Mesothelial cell of epicardium (in vitro differentiated cells): ENCODE measurements around the gene DIP2C. TPM values are rescaled to one million over a fixed set of nuclear protein-coding genes. Genes with fewer than 3 reads are reported as not detected.
A peak's percentile ranks its signal among the peaks of the same experiment; 100 is the strongest.

Experiments
- DNase-seq, 2 experiments: peaks; one replicate each; pipeline ENCODE4 v3.0.0; 2021; ENCODE audit warnings: low spot score in 2 of 2; ENCODE audit not compliant: unreplicated experiment in 2 of 2
- H3K27ac Mint-ChIP-seq: 2 replicates; pipeline ENCODE4 v1.8.0; 2021; ENCODE audit warnings: mixed read lengths
- H3K27me3 Mint-ChIP-seq: 2 replicates; pipeline ENCODE4 v1.8.0; 2021; ENCODE audit warnings: low read depth, mixed read lengths
- H3K36me3 Mint-ChIP-seq: 2 replicates; pipeline ENCODE4 v1.8.0; 2021; ENCODE audit warnings: mixed read lengths
- H3K4me1 Mint-ChIP-seq: 2 replicates; pipeline ENCODE4 v1.8.0; 2021; ENCODE audit warnings: mixed read lengths
- H3K4me3 Mint-ChIP-seq: 2 replicates; pipeline ENCODE4 v1.8.0; 2021; ENCODE audit warnings: mild to moderate bottlenecking, moderate library complexity, mixed read lengths
- H3K9me3 Mint-ChIP-seq: 2 replicates; pipeline ENCODE4 v1.8.0; 2021; ENCODE audit warnings: mixed read lengths
- CTCF ChIP-seq: fragments of 200-600 bp; sonication (generic); IDR thresholded peaks from one replicate; pipeline ENCODE4 v1.5.0; 2021; ENCODE audit warnings: antibody characterized with exemption; ENCODE audit not compliant: unreplicated experiment
- total RNA-seq: library from RNA; stranded (reverse); gene quantifications from 3 replicates; pipeline ENCODE4 v1.2.1, GENCODE V29; 2021

Gene DIP2C
- total RNA-seq, 1 donor from 2014 or later: 30.3 TPM

- Mint-ChIP-seq H3K4me1 (peaks cover 23% of the 10 kb centered on the region), H3K36me3 (peaks cover 12% of the 10 kb centered on the region), H3K27me3 (no peaks in the 10 kb centered on the region), H3K4me3 (no peak overlapping the region), H3K9me3 (peaks cover 8% of the 10 kb centered on the region), H3K27ac (no peak overlapping the region)
- TF ChIP-seq CTCF: no peak
- no peak for DNase-seq
Observed at GRCh38 chr10:639751-640672, 49.5 kb downstream of the DIP2C start.

- Mint-ChIP-seq H3K27me3 (no peaks in the 10 kb centered on the region), H3K36me3 (peaks cover 4% of the 10 kb centered on the region)
Observed at GRCh38 chr10:639001-639750, 50.3 kb downstream of the DIP2C start.

GRCh38 chr10:637771-638195, 51.7 kb downstream of the DIP2C start:
- no peak for TF ChIP-seq CTCF
- no peak for DNase-seq
- H3K27ac Mint-ChIP-seq: peak overlapping the region; percentile 80
- H3K4me1 Mint-ChIP-seq: peaks cover 41% of the 10 kb centered on the region
- no peak overlapping the region for H3K4me3 Mint-ChIP-seq
- no peaks in the 10 kb centered on the region for H3K27me3 Mint-ChIP-seq
- no peaks in the 10 kb centered on the region for H3K9me3 Mint-ChIP-seq
- H3K36me3 Mint-ChIP-seq: peaks cover 3% of the 10 kb centered on the region

More at GRCh38 chr10:639001-639750, 50.3 kb downstream of the DIP2C start:
- Mint-ChIP-seq H3K4me1 (peaks cover 30% of the 10 kb centered on the region), H3K4me3 (no peak overlapping the region), H3K9me3 (no peaks in the 10 kb centered on the region), H3K27ac (no peak overlapping the region)
- no peak for DNase-seq
- TF ChIP-seq CTCF: no peak

GRCh38 chr10:637221-637620, 52.2 kb downstream of the DIP2C start:
- Mint-ChIP-seq H3K4me3 (no peak overlapping the region), H3K9me3 (no peaks in the 10 kb centered on the region), H3K4me1 (peaks cover 41% of the 10 kb centered on the region), H3K36me3 (peaks cover 3% of the 10 kb centered on the region), H3K27ac (peak overlapping the region; percentile 80), H3K27me3 (no peaks in the 10 kb centered on the region)
- no peak for DNase-seq
- no peak for TF ChIP-seq CTCF

- TF ChIP-seq CTCF: no peak
- DNase-seq: no peak
- Mint-ChIP-seq H3K4me3 (no peak overlapping the region), H3K4me1 (peaks cover 43% of the 10 kb centered on the region), H3K36me3 (peaks cover 6% of the 10 kb centered on the region), H3K27me3 (no peaks in the 10 kb centered on the region), H3K27ac (peak overlapping the region; percentile 45), H3K9me3 (no peaks in the 10 kb centered on the region)
Observed at GRCh38 chr10:636769-637168, 52.7 kb downstream of the DIP2C start.
